Omental fat pad (tissue), 4 donors: ENCODE measurements around the gene EVPL. TPM values are rescaled to one million over a fixed set of nuclear protein-coding genes. Genes with fewer than 3 reads are reported as not detected.

Source experiments
- ATAC-seq: fragments of 150-250 bp; one replicate; pipeline ENCODE4 v1.9.1; 2016; ENCODE audit warnings: mild to moderate bottlenecking, moderate library complexity; ENCODE audit not compliant: low FRiP score
- DNase-seq: peaks from one replicate; pipeline ENCODE4 v3.0.0-alpha.2; 2019; ENCODE audit warnings: low spot score
- total RNA-seq, 4 donors: library from RNA; depleted of rRNA; stranded (reverse); fragments of >200 nt; gene quantifications; one replicate each; pipeline ENCODE4 v1.1.0, GENCODE V29; 2016
- TF ChIP-seq, protein P1 (sequence below), 3 donors: fragments of 450-650 bp; IDR thresholded peaks; one replicate each; pipeline ENCODE4 v1.5.1; 2016 to 2017; ENCODE audit warnings: antibody characterized with exemption in 3 of 3, mild to moderate bottlenecking in 3 of 3, moderate library complexity in 2 of 3

The EVPL gene
- total RNA-seq, 4 donors from 2014 or later = 0.47 to 3.7 (median 1.4) TPM

DNA sequence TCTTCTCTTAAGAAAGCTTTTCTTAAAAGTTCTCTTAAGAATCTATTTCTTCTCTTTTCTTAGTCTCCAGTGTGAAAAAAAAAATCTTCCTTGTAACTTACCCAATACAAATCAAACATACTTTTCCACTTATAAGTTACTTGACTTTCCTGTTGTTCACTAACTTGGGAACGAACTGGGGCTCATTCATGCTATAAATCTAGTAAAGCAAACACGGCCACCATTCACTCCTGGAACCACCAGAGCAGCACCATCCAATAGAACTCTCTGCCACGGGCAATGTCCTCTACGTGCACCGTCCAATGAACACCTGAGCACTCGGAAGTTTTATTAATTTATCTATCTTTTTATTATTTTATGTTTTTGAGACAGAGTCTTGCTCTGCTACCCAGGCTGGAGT, 24.5 kb upstream of the EVPL start:
- DNase-seq = no peak
- ATAC-seq = no peak
- TF ChIP-seq, protein P1, sequence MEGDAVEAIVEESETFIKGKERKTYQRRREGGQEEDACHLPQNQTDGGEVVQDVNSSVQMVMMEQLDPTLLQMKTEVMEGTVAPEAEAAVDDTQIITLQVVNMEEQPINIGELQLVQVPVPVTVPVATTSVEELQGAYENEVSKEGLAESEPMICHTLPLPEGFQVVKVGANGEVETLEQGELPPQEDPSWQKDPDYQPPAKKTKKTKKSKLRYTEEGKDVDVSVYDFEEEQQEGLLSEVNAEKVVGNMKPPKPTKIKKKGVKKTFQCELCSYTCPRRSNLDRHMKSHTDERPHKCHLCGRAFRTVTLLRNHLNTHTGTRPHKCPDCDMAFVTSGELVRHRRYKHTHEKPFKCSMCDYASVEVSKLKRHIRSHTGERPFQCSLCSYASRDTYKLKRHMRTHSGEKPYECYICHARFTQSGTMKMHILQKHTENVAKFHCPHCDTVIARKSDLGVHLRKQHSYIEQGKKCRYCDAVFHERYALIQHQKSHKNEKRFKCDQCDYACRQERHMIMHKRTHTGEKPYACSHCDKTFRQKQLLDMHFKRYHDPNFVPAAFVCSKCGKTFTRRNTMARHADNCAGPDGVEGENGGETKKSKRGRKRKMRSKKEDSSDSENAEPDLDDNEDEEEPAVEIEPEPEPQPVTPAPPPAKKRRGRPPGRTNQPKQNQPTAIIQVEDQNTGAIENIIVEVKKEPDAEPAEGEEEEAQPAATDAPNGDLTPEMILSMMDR (IDR thresholded peaks at IDR 0.05) = no peak

GRCh38 chr17:76050538-76051467, 23.7 kb upstream of the EVPL start:
- TF ChIP-seq, protein P1 (IDR thresholded peaks at IDR 0.05) = no peak

DNA sequence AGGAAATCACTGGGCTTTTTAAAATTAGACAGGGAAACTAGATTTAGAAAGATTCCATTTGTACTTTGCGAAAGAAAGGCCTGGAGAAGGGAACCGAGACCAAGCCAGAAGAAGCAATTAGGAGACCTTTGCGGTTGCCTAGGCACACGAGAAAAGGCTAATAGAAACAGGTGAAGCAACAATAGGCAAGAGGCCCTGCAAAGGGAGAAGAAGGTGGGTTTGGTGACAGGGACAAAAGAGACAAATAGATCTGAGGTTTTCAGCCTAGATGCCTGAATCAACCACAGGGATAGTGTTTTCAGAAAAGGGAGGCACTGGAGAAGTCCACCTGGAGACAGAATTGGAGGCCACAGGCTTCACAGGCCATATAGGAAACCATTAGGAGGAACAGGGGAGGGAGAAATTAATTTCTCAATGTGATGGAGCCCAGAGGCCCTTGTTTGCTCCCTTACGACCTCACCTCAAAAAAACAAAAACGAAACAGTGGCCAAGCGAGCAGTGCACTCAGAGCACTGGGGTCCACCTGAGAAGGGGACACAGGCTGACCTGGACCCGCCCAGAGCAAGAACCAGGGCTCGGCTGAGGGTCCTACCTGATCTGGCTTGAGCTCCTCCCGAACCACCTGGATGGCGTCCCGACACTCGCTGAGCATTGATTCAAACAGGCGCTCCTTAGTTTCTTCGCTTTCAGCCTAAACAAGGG, 22.9 kb upstream of the EVPL start:
- ATAC-seq (no peak), DNase-seq (no peak)
- TF ChIP-seq, protein P1 (IDR thresholded peaks at IDR 0.05) = no peak

More at GRCh38 chr17:76050538-76051467, 23.7 kb upstream of the EVPL start:
- no peak for DNase-seq
- ATAC-seq = no peak

DNA sequence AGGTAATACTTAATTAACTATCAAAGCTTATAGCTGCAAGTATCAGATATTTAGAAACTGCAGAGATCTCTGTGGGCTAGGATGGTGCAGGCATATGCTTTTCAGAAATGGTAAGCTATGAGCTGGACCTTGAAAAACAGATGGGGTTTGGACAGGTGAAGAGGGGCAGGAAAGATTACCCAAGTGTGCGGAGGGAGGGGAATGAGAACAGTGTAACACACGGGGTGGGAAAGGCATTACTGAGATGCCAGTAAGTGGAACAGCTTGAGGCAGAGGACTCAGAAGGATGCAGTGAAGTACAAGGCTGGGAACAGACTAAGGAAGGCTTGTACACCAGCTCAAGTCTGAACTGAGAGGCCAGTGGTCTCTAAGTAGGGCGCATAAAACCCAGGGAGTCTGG, 22.1 kb upstream of the EVPL start:
- no peak for ATAC-seq
- no peak for DNase-seq
- TF ChIP-seq, protein P1 (IDR thresholded peaks at IDR 0.05) = no peak

DNA sequence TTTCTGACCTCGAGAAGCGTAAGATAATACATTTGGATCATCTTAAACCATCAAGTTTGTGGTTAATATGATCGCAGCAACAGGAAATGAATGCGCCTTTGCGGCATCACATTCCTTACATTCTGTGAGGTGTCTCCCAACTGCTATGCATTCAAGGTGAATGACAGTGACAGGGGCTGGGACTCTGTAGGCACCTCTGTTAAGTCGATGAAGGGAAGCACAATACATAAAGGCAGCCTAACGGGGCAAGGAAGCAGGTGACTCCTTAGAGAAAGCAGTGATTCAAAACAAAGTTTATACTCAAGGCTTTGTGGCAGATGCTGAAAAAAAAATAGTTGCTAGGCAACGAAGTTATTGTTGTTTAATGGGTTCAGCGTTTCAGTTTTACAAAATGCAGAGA, 21.6 kb upstream of the EVPL start:
- DNase-seq = no peak
- TF ChIP-seq, protein P1 (IDR thresholded peaks at IDR 0.05) = no peak
- no peak for ATAC-seq

- DNase-seq (no peak), ATAC-seq (no peak)
- TF ChIP-seq, protein P1 (IDR thresholded peaks at IDR 0.05) = no peak
Observed at GRCh38 chr17:76048025-76048605, 21.0 kb upstream of the EVPL start.
